Hepatocyte (in vitro differentiated cells): Measurements from ENCODE around the gene SLC1A3.

Source experiments
- CTCF ChIP-seq: fragments of 200-600 bp; sonication (generic); IDR thresholded peaks from 2 replicates; pipeline ENCODE4 v1.5.1; 2016; ENCODE audit warnings: antibody characterized with exemption, mild to moderate bottlenecking; ENCODE audit not compliant: poor library complexity
- EZH2 ChIP-seq: fragments of 200-600 bp; sonication (generic); IDR thresholded peaks from 2 replicates; pipeline ENCODE4 v1.6.1; 2016; ENCODE audit warnings: antibody characterized with exemption, mild to moderate bottlenecking, borderline replicate concordance

GRCh38 chr5:36637516-36637915 lies 31.1 kb downstream of the SLC1A3 start:
- TF ChIP-seq CTCF (no peak), EZH2 (no peak)
